GM23338 (cell line): ENCODE measurements around the gene VEGFA. TPM values are rescaled to one million over a fixed set of nuclear protein-coding genes. Genes with fewer than 3 reads are reported as not detected.

ENCODE experiments used
- ATAC-seq: fragments of 200-7000 bp; cut with Tn5 transposase; 3 replicates; pipeline ENCODE4 v1.9.1; 2020
- DNase-seq: peaks from one replicate; pipeline ENCODE4 v3.0.0-alpha.2; 2015; ENCODE audit warnings: low spot score
- H2AFZ ChIP-seq: fragments of 200-600 bp; sonication (generic); 2 replicates; pipeline ENCODE4 v1.8.0; 2016; ENCODE audit warnings: antibody characterized with exemption, mild to moderate bottlenecking, moderate library complexity
- H3F3A ChIP-seq: fragments of 200-600 bp; sonication (generic); replicated peaks from 2 replicates; pipeline ENCODE4 v1.8.0; 2017; ENCODE audit warnings: antibody characterized with exemption, mixed run types, low read depth
- H3K27ac ChIP-seq: fragments of 200-600 bp; sonication (generic); 2 replicates; pipeline ENCODE4 v1.6.1; 2016; ENCODE audit warnings: low read depth
- H3K27me3 ChIP-seq: fragments of 200-600 bp; sonication (generic); 2 replicates; pipeline ENCODE4 v1.8.0; 2016; ENCODE audit warnings: mild to moderate bottlenecking, mixed run types, moderate library complexity; ENCODE audit not compliant: insufficient read depth
- H3K36me3 ChIP-seq: fragments of 200-600 bp; sonication (generic); 2 replicates; pipeline ENCODE4 v1.8.0; 2016; ENCODE audit warnings: mild to moderate bottlenecking; ENCODE audit not compliant: insufficient read depth
- H3K4me1 ChIP-seq: fragments of 200-600 bp; sonication (generic); 2 replicates; pipeline ENCODE4 v1.8.0; 2016; ENCODE audit warnings: mild to moderate bottlenecking, moderate library complexity; ENCODE audit not compliant: insufficient read depth
- H3K4me2 ChIP-seq: fragments of 200-600 bp; sonication (generic); 2 replicates; pipeline ENCODE4 v1.7.1; 2017; ENCODE audit warnings: mixed run types
- H3K4me3 ChIP-seq: fragments of 200-600 bp; sonication (generic); 2 replicates; pipeline ENCODE4 v1.6.1; 2016; ENCODE audit warnings: mixed run types
- H3K79me2 ChIP-seq: fragments of 200-600 bp; sonication (generic); replicated peaks from 2 replicates; pipeline ENCODE4 v1.8.0; 2017; ENCODE audit warnings: mild to moderate bottlenecking; ENCODE audit not compliant: insufficient read depth
- H3K9me2 ChIP-seq: fragments of 200-600 bp; sonication (generic); 2 replicates; pipeline ENCODE4 v1.8.0; 2017; ENCODE audit not compliant: insufficient read depth
- H4K20me1 ChIP-seq: fragments of 200-600 bp; sonication (generic); replicated peaks from 2 replicates; pipeline ENCODE4 v1.8.0; 2017; ENCODE audit warnings: mild to moderate bottlenecking; ENCODE audit not compliant: insufficient read depth
- H3K27ac Mint-ChIP-seq: 2 replicates; pipeline ENCODE4 v1.8.0; 2020; ENCODE audit warnings: inconsistent platforms, mild to moderate bottlenecking, moderate library complexity, mixed read lengths
- H3K27me3 Mint-ChIP-seq: 3 replicates; pipeline ENCODE4 v1.8.0; 2022; ENCODE audit warnings: low read depth, mild to moderate bottlenecking, moderate library complexity, mixed read lengths, inconsistent platforms; ENCODE audit not compliant: insufficient read depth, poor library complexity
- H3K36me3 Mint-ChIP-seq: 3 replicates; pipeline ENCODE4 v1.8.0; 2021; ENCODE audit warnings: low read depth, mild to moderate bottlenecking, inconsistent platforms, moderate library complexity, mixed read lengths
- H3K4me1 Mint-ChIP-seq: 3 replicates; pipeline ENCODE4 v1.8.0; 2020; ENCODE audit warnings: mild to moderate bottlenecking, inconsistent platforms, mixed read lengths
- H3K4me3 Mint-ChIP-seq: 3 replicates; pipeline ENCODE4 v1.8.0; 2021; ENCODE audit warnings: moderate library complexity, mild to moderate bottlenecking, inconsistent platforms, mixed read lengths
- H3K9me3 Mint-ChIP-seq: 3 replicates; pipeline ENCODE4 v1.8.0; 2020; ENCODE audit warnings: moderate library complexity, mild to moderate bottlenecking, inconsistent platforms, mixed read lengths
- EZH2 ChIP-seq: fragments of 200-600 bp; sonication (generic); IDR thresholded peaks from one replicate; pipeline ENCODE4 v1.8.0; 2017; ENCODE audit warnings: antibody characterized with exemption, mild to moderate bottlenecking, low read depth; ENCODE audit not compliant: unreplicated experiment
- JUNB ChIP-seq: IDR thresholded peaks from one replicate; pipeline ENCODE4 v1.6.1; 2016; ENCODE audit warnings: antibody characterized with exemption; ENCODE audit not compliant: unreplicated experiment
- NANOG ChIP-seq: IDR thresholded peaks from 2 replicates; pipeline ENCODE4 v1.6.1; 2016; ENCODE audit warnings: antibody characterized with exemption, borderline replicate concordance
- POLR2AphosphoS5 ChIP-seq: IDR thresholded peaks from 2 replicates; pipeline ENCODE4 v1.6.1; 2016; ENCODE audit warnings: antibody characterized with exemption, low read depth
- STAT1 ChIP-seq: IDR thresholded peaks from one replicate; pipeline ENCODE4 v1.6.1; 2016; ENCODE audit warnings: antibody characterized with exemption; ENCODE audit not compliant: unreplicated experiment
- ZNF114 ChIP-seq: fragments of 250-450 bp; sonication (Bioruptor Pico); IDR thresholded peaks from 2 replicates; pipeline ENCODE4 v1.5.0; 2020; ENCODE audit warnings: mild to moderate bottlenecking, moderate library complexity
- ZNF331 ChIP-seq: fragments of 250-450 bp; sonication (Bioruptor Pico); IDR thresholded peaks from 2 replicates; pipeline ENCODE4 v1.5.0; 2020; ENCODE audit warnings: low read depth, mild to moderate bottlenecking, moderate library complexity
- polyA plus RNA-seq: library from polyadenylated mRNA; unstranded; fragments of >200 nt; fragmentation: Nextera tagmentation; extraction: Ambion mirVana; gene quantifications from 2 replicates; pipeline ENCODE4 v1.2.1, GENCODE V29; 2016
- total RNA-seq: library from RNA; depleted of rRNA; stranded (reverse); fragments of >200 nt; shearing (Covaris generic); gene quantifications from 2 replicates; pipeline ENCODE4 v1.2.3, GENCODE V29; 2014
- TF ChIP-seq, protein P1 (sequence below): IDR thresholded peaks from 2 replicates; pipeline ENCODE4 v1.6.1; 2016; ENCODE audit warnings: antibody characterized with exemption
- TF ChIP-seq, protein P2 (sequence below): IDR thresholded peaks from one replicate; pipeline ENCODE4 v1.6.1; 2018; ENCODE audit warnings: antibody characterized with exemption; ENCODE audit not compliant: unreplicated experiment
- TF ChIP-seq, protein P3 (sequence below), 2 experiments: fragments of 200-600 bp in 1 of 2; sonication (generic) in 1 of 2; conservative IDR thresholded peaks; 2 replicates each; pipeline versions ENCODE4 v1.5.1 to v1.6.1; 2016 to 2017; ENCODE audit warnings: antibody characterized with exemption in 2 of 2, low read depth in 2 of 2, mild to moderate bottlenecking in 2 of 2, moderate library complexity in 1 of 2

The VEGFA gene
- total and polyA plus RNA-seq, 2 experiments from 2014 or later: 10.9 to 61.1 TPM

DNA sequence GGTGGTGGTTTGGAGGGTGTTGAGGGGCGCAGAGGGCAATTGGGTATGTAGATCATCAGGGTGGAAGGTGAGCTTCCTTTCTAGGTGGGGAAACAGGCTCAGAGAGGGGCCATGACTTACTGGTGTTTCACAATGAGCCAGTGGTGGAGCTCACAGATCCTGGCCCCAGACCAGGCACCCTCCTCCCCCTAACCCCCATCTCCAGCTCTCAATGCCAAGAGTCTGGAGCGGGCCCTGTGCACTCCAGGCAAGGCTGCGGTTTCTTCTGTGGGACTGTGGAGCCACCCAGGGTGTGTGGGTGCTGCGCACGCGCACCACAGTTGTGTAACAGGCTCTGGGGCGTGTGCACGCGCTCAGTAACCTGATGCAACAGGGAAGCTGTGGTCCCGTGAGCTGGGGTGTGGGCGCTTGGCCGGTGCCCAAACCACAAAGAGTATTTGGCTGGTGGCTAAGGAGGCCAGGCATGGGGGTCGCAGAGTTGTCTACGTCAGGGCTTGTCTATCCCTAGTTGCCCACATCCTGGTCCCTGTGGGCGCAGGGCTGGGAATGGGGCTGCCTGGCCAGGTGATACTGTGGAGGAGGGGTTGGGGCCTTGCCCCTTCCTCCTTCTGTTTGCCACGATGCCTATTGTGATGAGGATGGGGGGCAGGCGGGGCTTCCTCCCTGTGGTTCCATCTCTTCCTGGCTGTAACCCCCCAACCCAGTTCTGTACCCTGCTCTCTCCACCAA, 44.9 kb upstream of the VEGFA start:
- ATAC-seq (no peak; the same call in 2 of the 3 replicates), DNase-seq (no peak)
- Histone ChIP-seq H3K4me2 (no peak overlapping the region), H3K4me1 (peaks cover 5% of the 10 kb centered on the region; the same call in 1 of the 2 replicates), H3F3A (no peaks in the 10 kb centered on the region), H3K27me3 (no peaks in the 10 kb centered on the region), H4K20me1 (no peaks in the 10 kb centered on the region), H3K4me3 (no peak overlapping the region), H3K27ac (no peak overlapping the region), H3K9me2 (no peaks in the 10 kb centered on the region), H2AFZ (peak overlapping the region; percentile 88), H3K36me3 (no peaks in the 10 kb centered on the region; the same call in 1 of the 2 replicates), H3K79me2 (no peaks in the 10 kb centered on the region)
- Mint-ChIP-seq H3K36me3 (no peaks in the 10 kb centered on the region), H3K27ac (0 out of 2 replicates have a peak overlapping the region, but pooled peaks have one; percentile 2), H3K4me1 (peaks cover 8% of the 10 kb centered on the region), H3K4me3 (no peak overlapping the region), H3K27me3 (no peaks in the 10 kb centered on the region), H3K9me3 (peaks cover 6% of the 10 kb centered on the region; the same call in 1 of the 3 replicates)
- no peak for TF ChIP-seq ZNF331
- TF ChIP-seq, protein P1, sequence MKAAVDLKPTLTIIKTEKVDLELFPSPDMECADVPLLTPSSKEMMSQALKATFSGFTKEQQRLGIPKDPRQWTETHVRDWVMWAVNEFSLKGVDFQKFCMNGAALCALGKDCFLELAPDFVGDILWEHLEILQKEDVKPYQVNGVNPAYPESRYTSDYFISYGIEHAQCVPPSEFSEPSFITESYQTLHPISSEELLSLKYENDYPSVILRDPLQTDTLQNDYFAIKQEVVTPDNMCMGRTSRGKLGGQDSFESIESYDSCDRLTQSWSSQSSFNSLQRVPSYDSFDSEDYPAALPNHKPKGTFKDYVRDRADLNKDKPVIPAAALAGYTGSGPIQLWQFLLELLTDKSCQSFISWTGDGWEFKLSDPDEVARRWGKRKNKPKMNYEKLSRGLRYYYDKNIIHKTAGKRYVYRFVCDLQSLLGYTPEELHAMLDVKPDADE: no peak
- no peak for TF ChIP-seq NANOG
- TF ChIP-seq EZH2: no peak

DNA sequence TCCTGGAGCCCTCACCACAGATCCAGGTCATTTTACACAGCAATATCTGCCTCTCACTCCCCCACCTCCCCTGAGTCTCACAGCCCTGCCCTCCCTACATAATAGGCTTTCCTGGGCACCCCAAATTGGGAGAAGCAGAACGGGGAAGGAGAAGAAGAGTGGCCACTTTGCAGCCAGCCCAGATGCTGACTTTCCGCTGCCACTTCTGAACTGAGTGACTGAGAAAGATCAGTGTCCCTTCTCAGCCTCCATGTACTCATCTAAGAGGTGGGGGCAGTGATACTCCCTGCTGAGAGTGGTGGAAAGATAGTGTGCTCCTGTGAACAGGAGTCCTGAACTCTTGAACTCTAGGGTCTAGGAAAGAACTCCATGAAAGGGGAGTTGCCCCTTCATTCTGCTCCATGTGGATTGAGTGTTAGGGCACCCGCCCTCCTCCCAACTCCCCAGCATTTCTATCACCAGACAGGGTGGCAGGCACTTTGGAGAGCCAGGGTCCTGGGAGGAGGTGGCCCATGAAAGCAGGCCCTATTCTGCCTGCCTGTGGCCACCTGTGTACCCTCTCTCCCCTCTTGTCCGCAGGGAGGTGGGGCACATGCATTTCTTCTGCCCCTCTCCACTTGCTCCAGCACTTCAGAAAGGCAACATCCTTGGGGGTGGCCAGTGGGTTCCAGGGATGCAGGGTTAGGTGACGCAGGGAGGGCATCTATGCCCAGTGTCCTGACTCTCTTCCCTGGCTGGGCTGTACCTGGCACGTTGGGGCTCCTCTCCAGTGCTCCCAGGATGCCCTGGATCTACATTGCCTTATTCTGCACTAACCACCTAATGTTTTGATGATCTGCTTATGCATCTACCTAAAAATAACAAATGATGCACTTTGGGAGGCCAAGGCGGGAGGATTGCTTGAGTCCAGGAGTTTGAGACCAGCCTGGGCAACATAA, 44.1 kb upstream of the VEGFA start:
- no peak overlapping the region for H3K4me3 ChIP-seq
- no peaks in the 10 kb centered on the region for H3K79me2 ChIP-seq
- no peaks in the 10 kb centered on the region for H3F3A ChIP-seq
- H3K27me3 ChIP-seq: no peaks in the 10 kb centered on the region
- DNase-seq (no peak), ATAC-seq (no peak)
- peaks cover 8% of the 10 kb centered on the region for H3K4me1 Mint-ChIP-seq
- no peaks in the 10 kb centered on the region for H3K36me3 Mint-ChIP-seq
- H3K36me3 ChIP-seq: peaks cover 6% of the 10 kb centered on the region; the same call in 1 of the 2 replicates
- H3K27ac ChIP-seq: no peak overlapping the region
- no peaks in the 10 kb centered on the region for H3K9me2 ChIP-seq
- H3K4me2 ChIP-seq: no peak overlapping the region
- no peaks in the 10 kb centered on the region for H3K27me3 Mint-ChIP-seq
- H3K9me3 Mint-ChIP-seq: peaks cover 13% of the 10 kb centered on the region; the same call in 2 of the 3 replicates
- H4K20me1 ChIP-seq: no peaks in the 10 kb centered on the region
- peak overlapping the region; percentile 88; the same call in 1 of the 2 replicates for H2AFZ ChIP-seq
- no peak overlapping the region for H3K4me3 Mint-ChIP-seq
- peaks cover 5% of the 10 kb centered on the region; the same call in 1 of the 2 replicates for H3K4me1 ChIP-seq
- no peak overlapping the region for H3K27ac Mint-ChIP-seq
- TF ChIP-seq, protein P2, sequence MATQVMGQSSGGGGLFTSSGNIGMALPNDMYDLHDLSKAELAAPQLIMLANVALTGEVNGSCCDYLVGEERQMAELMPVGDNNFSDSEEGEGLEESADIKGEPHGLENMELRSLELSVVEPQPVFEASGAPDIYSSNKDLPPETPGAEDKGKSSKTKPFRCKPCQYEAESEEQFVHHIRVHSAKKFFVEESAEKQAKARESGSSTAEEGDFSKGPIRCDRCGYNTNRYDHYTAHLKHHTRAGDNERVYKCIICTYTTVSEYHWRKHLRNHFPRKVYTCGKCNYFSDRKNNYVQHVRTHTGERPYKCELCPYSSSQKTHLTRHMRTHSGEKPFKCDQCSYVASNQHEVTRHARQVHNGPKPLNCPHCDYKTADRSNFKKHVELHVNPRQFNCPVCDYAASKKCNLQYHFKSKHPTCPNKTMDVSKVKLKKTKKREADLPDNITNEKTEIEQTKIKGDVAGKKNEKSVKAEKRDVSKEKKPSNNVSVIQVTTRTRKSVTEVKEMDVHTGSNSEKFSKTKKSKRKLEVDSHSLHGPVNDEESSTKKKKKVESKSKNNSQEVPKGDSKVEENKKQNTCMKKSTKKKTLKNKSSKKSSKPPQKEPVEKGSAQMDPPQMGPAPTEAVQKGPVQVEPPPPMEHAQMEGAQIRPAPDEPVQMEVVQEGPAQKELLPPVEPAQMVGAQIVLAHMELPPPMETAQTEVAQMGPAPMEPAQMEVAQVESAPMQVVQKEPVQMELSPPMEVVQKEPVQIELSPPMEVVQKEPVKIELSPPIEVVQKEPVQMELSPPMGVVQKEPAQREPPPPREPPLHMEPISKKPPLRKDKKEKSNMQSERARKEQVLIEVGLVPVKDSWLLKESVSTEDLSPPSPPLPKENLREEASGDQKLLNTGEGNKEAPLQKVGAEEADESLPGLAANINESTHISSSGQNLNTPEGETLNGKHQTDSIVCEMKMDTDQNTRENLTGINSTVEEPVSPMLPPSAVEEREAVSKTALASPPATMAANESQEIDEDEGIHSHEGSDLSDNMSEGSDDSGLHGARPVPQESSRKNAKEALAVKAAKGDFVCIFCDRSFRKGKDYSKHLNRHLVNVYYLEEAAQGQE: no peak
- TF ChIP-seq NANOG (no peak), EZH2 (no peak), ZNF114 (CRISPR knock-in tag) (no peak), ZNF331 (no peak), POLR2AphosphoS5 (no peak), JUNB (no peak), STAT1 (no peak)
- TF ChIP-seq, protein P3, sequence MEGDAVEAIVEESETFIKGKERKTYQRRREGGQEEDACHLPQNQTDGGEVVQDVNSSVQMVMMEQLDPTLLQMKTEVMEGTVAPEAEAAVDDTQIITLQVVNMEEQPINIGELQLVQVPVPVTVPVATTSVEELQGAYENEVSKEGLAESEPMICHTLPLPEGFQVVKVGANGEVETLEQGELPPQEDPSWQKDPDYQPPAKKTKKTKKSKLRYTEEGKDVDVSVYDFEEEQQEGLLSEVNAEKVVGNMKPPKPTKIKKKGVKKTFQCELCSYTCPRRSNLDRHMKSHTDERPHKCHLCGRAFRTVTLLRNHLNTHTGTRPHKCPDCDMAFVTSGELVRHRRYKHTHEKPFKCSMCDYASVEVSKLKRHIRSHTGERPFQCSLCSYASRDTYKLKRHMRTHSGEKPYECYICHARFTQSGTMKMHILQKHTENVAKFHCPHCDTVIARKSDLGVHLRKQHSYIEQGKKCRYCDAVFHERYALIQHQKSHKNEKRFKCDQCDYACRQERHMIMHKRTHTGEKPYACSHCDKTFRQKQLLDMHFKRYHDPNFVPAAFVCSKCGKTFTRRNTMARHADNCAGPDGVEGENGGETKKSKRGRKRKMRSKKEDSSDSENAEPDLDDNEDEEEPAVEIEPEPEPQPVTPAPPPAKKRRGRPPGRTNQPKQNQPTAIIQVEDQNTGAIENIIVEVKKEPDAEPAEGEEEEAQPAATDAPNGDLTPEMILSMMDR (conservative IDR thresholded peaks at IDR 0.05; ENCODE audit: low read depth in 2 of 2): no peak
- TF ChIP-seq, protein P1: no peak
